Measurements from ENCODE around the gene FAM118B.

The FAM118B gene

GRCh38 chr11:126188332-126189108, 23.1 kb upstream of the FAM118B start:
- TF ChIP-seq CTCF (IDR thresholded peaks at IDR 0.05; ENCODE audit: low read depth, low read length) (no peak), POLR2A (IDR thresholded peaks at IDR 0.05; ENCODE audit: extremely low read depth, insufficient read length) (no peak), MYC (IDR thresholded peaks at IDR 0.05; ENCODE audit: low read depth, low read length) (no peak)
- TF ChIP-seq, protein P1, sequence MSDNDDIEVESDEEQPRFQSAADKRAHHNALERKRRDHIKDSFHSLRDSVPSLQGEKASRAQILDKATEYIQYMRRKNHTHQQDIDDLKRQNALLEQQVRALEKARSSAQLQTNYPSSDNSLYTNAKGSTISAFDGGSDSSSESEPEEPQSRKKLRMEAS (IDR thresholded peaks at IDR 0.05; ENCODE audit: low read depth, low read length): no peak
- H3K4me3 ChIP-seq (ENCODE audit: low read depth, low read length): no peak overlapping the region
- DNase-seq (ENCODE audit: low read depth): no peak

GRCh38 chr11:126189109-126189929, 22.3 kb upstream of the FAM118B start:
- no peak overlapping the region for H3K4me3 ChIP-seq (ENCODE audit: low read depth, low read length)
- TF ChIP-seq CTCF (IDR thresholded peaks at IDR 0.05; ENCODE audit: low read depth, low read length) (no peak), POLR2A (IDR thresholded peaks at IDR 0.05; ENCODE audit: extremely low read depth, insufficient read length) (no peak), MYC (IDR thresholded peaks at IDR 0.05; ENCODE audit: low read depth, low read length) (no peak)
- TF ChIP-seq, protein P1 (IDR thresholded peaks at IDR 0.05; ENCODE audit: low read depth, low read length): no peak
- no peak for DNase-seq (ENCODE audit: low read depth)

DNA sequence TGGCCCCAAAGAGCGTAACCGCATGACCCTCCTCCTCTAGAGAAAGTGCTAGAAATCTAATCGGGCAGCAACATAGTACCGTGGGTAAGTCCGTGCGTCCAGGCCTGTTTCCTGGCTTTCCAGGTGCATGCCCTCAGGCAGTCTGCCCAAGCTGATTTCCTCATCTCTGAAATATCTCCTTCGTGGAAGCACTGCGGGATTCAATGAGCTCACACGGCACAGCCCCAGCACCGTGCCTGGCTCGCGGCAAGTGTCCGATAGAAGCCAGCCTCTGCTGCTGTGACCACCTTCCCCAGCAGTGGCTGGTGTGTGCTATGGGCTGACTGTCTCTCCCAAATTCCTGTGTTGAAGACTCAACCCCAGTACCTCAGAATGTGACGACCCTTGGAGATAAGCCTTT, 20.8 kb upstream of the FAM118B start:
- no peak overlapping the region for H3K4me3 ChIP-seq (ENCODE audit: low read depth, low read length)

DNA sequence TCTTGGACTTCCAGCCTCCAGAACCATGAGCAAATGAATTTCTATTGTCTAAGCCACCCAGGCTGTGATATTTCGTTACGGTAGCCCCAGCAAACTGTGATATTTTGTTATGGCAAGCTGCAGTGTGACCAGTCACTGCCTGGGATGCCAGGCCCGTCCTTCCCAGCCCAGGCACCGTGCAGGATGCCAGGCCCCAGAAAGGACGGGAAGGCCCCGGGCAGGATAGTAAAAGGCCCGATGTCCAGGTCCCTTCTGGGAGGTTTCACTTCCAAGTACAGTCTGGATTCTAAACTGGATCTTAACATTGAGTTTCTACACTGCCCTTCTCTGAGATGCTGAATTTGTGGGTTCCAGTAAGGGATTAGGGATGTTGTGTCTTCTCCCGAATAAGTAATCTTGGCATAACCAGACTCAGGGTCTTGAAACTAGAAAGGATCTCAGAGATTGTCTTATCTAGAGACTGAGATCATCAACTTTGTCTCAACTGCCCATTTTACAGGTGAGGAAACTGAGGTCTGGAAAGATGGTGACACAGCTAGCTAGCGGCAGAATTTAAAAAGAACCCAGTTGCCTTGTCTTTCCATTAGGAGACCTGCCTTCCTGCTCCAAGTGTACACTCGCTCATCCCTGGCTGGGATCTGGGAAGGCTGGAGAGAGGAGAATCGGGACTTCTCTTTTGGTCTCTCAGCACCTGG, 20.1 kb upstream of the FAM118B start:
- TF ChIP-seq, protein P1 (IDR thresholded peaks at IDR 0.05; ENCODE audit: low read depth, low read length): no peak
- TF ChIP-seq CTCF (IDR thresholded peaks at IDR 0.05; ENCODE audit: low read depth, low read length) (no peak), POLR2A (IDR thresholded peaks at IDR 0.05; ENCODE audit: extremely low read depth, insufficient read length) (no peak), MYC (IDR thresholded peaks at IDR 0.05; ENCODE audit: low read depth, low read length) (no peak)
- no peak overlapping the region for H3K4me3 ChIP-seq (ENCODE audit: low read depth, low read length)
- DNase-seq (ENCODE audit: low read depth): no peak

More for the DNA sequence above, 20.8 kb upstream of the FAM118B start:
- no peak for TF ChIP-seq MYC (IDR thresholded peaks at IDR 0.05; ENCODE audit: low read depth, low read length)
- TF ChIP-seq CTCF (IDR thresholded peaks at IDR 0.05; ENCODE audit: low read depth, low read length): no peak
- TF ChIP-seq, protein P1 (IDR thresholded peaks at IDR 0.05; ENCODE audit: low read depth, low read length): no peak
- no peak for TF ChIP-seq POLR2A (IDR thresholded peaks at IDR 0.05; ENCODE audit: extremely low read depth, insufficient read length)
- no peak for DNase-seq (ENCODE audit: low read depth)

DNA sequence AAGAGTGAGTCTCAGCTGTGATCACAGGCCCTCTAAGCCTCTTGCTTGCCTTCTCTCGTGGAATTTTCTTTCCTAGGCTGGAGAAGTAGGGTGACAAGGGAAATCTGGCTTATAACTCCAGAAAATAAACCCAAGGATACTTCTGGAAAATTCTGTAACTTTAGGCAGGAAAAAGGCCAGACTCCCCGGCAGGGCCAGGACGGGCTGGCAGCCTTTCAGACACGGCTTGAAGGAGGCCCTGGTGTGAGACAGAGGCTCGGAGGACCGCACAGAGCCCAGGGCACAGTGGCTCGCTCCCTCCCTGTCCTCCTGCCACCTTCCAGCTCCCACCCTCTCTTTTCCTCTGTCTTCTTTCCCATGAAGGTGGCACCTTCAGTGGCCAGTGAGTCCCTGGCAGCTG, 19.2 kb upstream of the FAM118B start:
- no peak overlapping the region for H3K4me3 ChIP-seq (ENCODE audit: low read depth, low read length)
- TF ChIP-seq POLR2A (IDR thresholded peaks at IDR 0.05; ENCODE audit: extremely low read depth, insufficient read length) (no peak), CTCF (IDR thresholded peaks at IDR 0.05; ENCODE audit: low read depth, low read length) (no peak), MYC (IDR thresholded peaks at IDR 0.05; ENCODE audit: low read depth, low read length) (no peak)
- TF ChIP-seq, protein P1 (IDR thresholded peaks at IDR 0.05; ENCODE audit: low read depth, low read length): no peak

More for the DNA sequence above, 19.2 kb upstream of the FAM118B start:
- no peak for DNase-seq (ENCODE audit: low read depth)
